Loucy (cell line): ENCODE measurements around the gene NBPF11.
"Not testable (repeated sequence)": the region's sequence is repeated elsewhere in the genome, so short reads cannot be mapped to it uniquely, and the experiment has no call there.

ENCODE experiments used
- H2AFZ ChIP-seq: fragments of 200-600 bp; sonication (generic); 2 replicates; pipeline ENCODE4 v1.6.0; 2016; ENCODE audit warnings: antibody characterized with exemption, mild to moderate bottlenecking, low read length, moderate library complexity
- H3F3A ChIP-seq: fragments of 200-600 bp; 2 replicates; pipeline ENCODE4 v1.6.0; 2016; ENCODE audit warnings: antibody characterized with exemption, low read depth, mild to moderate bottlenecking
- H3K27me3 ChIP-seq: fragments of 200-600 bp; sonication (generic); 2 replicates; pipeline ENCODE4 v1.6.1; 2014; ENCODE audit warnings: low read length, mild to moderate bottlenecking; ENCODE audit not compliant: insufficient read depth, poor library complexity, severe bottlenecking
- H3K36me3 ChIP-seq: fragments of 200-600 bp; sonication (generic); 2 replicates; pipeline ENCODE4 v1.6.1; 2016; ENCODE audit warnings: low read length; ENCODE audit not compliant: insufficient read depth
- H3K4me1 ChIP-seq: fragments of 200-600 bp; sonication (generic); 2 replicates; pipeline ENCODE4 v1.5.1; 2014; ENCODE audit warnings: low read length, mild to moderate bottlenecking; ENCODE audit not compliant: insufficient read depth, poor library complexity, severe bottlenecking
- H3K4me2 ChIP-seq: fragments of 200-600 bp; sonication (generic); 2 replicates; pipeline ENCODE4 v1.6.0; 2014; ENCODE audit warnings: antibody characterized with exemption, low read length, low read depth, mild to moderate bottlenecking; ENCODE audit not compliant: poor library complexity, severe bottlenecking
- H3K4me3 ChIP-seq: fragments of 200-600 bp; sonication (generic); 2 replicates; pipeline ENCODE4 v1.5.1; 2014; ENCODE audit warnings: low read length, mild to moderate bottlenecking, mixed read lengths; ENCODE audit not compliant: poor library complexity, severe bottlenecking
- H3K79me2 ChIP-seq: fragments of 200-600 bp; sonication (generic); 2 replicates; pipeline ENCODE4 v1.6.1; 2014; ENCODE audit warnings: low read length; ENCODE audit not compliant: insufficient read depth
- H3K9ac ChIP-seq: fragments of 200-600 bp; sonication (generic); 2 replicates; pipeline ENCODE4 v1.6.0; 2014; ENCODE audit warnings: mild to moderate bottlenecking, low read depth, low read length, moderate library complexity; ENCODE audit not compliant: poor library complexity, severe bottlenecking
- H3K9me2 ChIP-seq: fragments of 200-600 bp; sonication (generic); replicated peaks from 2 replicates; pipeline ENCODE4 v1.6.1; 2016; ENCODE audit warnings: low read depth, low read length, mixed read lengths
- H3K9me3 ChIP-seq: fragments of 200-600 bp; sonication (generic); 2 replicates; pipeline ENCODE4 v1.6.1; 2014; ENCODE audit warnings: mild to moderate bottlenecking, antibody characterized with exemption, low read length, low read depth; ENCODE audit not compliant: insufficient read depth
- H4K20me1 ChIP-seq: fragments of 200-600 bp; sonication (generic); 2 replicates; pipeline ENCODE4 v1.6.0; 2014; ENCODE audit warnings: antibody characterized with exemption, low read length, mild to moderate bottlenecking; ENCODE audit not compliant: insufficient read depth, poor library complexity, severe bottlenecking
- TF ChIP-seq, protein P1 (sequence below): fragments of 200-600 bp; sonication (generic); conservative IDR thresholded peaks from 2 replicates; pipeline ENCODE4 v1.5.1; 2014; ENCODE audit warnings: mild to moderate bottlenecking, antibody characterized with exemption, low read length

Gene NBPF11

DNA sequence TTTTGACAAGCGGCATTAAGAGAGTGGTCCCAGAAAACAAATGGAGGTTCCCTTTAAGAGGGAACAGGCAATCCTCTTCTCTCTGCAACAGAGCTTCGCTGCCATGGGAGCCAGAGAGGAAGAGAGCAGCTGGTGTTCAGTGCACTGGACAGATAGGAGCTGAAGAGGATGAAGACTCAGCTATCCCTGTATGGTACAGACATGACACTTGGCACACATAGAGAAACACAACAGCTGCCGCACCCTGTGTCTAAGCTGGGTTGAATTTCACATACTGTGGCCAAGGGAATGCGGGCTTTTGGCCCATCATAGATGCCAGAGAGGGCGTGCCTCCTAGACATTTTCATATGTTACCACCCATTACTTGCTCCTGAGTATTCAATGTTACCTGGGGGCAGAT, 29.7 kb downstream of the NBPF11 start:
- not testable (repeated sequence) for H4K20me1 ChIP-seq, H3K36me3 ChIP-seq, H3K9ac ChIP-seq, H3K4me2 ChIP-seq, H3K79me2 ChIP-seq, H3F3A ChIP-seq, H3K9me3 ChIP-seq, H3K9me2 ChIP-seq, H3K4me3 ChIP-seq, H3K27me3 ChIP-seq, H3K4me1 ChIP-seq, H2AFZ ChIP-seq

DNA sequence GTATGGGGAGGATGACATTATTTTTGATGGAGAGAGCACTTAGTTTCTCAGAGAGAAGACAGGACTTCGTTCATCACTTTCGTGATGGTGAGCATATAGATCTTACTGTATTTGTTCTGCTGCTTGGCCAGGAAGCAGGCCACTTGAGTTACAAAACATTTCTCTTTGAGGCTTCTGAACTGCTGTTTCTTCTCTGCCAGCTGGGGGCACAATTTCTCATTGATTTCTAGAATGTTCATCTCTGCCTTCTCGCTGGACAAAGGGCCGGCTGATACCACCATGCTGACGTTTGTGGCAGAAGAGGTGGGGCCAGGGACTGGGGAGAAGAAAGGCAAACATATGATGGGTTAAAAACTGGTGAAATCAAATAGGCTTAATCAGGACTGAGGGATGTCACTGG, 31.7 kb downstream of the NBPF11 start:
- not testable (repeated sequence) for H4K20me1 ChIP-seq, H3K9ac ChIP-seq, H3K79me2 ChIP-seq, H3K9me3 ChIP-seq, H3K4me2 ChIP-seq, H3K27me3 ChIP-seq, H3K4me1 ChIP-seq, H2AFZ ChIP-seq, H3F3A ChIP-seq, H3K9me2 ChIP-seq, H3K4me3 ChIP-seq, H3K36me3 ChIP-seq
- TF ChIP-seq, protein P1, sequence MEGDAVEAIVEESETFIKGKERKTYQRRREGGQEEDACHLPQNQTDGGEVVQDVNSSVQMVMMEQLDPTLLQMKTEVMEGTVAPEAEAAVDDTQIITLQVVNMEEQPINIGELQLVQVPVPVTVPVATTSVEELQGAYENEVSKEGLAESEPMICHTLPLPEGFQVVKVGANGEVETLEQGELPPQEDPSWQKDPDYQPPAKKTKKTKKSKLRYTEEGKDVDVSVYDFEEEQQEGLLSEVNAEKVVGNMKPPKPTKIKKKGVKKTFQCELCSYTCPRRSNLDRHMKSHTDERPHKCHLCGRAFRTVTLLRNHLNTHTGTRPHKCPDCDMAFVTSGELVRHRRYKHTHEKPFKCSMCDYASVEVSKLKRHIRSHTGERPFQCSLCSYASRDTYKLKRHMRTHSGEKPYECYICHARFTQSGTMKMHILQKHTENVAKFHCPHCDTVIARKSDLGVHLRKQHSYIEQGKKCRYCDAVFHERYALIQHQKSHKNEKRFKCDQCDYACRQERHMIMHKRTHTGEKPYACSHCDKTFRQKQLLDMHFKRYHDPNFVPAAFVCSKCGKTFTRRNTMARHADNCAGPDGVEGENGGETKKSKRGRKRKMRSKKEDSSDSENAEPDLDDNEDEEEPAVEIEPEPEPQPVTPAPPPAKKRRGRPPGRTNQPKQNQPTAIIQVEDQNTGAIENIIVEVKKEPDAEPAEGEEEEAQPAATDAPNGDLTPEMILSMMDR: 0 out of 2 replicates have a peak, but pooled peaks have one; percentile 24

DNA sequence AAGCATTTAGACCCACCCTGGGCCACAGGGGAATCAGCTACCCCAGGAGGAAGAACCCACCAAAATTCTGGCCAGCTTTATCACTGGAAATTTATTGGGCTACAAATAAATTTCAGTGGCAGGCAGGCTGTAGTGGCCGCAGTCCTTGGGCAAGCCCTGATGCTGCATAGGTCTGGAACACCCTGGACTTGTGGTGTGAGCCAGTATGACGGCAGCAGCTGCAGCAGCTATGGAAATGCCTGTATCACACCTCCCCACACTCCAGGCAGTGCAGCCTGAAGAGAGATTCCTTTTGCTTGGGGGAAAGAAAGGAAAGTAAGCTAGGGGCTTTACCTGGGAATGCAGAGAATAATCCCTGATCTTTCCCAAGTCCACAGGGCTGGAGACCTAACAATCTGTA, 56.3 kb downstream of the NBPF11 start:
- not testable (repeated sequence) for H3F3A ChIP-seq, H3K27me3 ChIP-seq, H3K4me1 ChIP-seq, H4K20me1 ChIP-seq, H3K4me2 ChIP-seq, H3K4me3 ChIP-seq, H2AFZ ChIP-seq, H3K9ac ChIP-seq, H3K9me2 ChIP-seq, H3K36me3 ChIP-seq, H3K79me2 ChIP-seq, H3K9me3 ChIP-seq

DNA sequence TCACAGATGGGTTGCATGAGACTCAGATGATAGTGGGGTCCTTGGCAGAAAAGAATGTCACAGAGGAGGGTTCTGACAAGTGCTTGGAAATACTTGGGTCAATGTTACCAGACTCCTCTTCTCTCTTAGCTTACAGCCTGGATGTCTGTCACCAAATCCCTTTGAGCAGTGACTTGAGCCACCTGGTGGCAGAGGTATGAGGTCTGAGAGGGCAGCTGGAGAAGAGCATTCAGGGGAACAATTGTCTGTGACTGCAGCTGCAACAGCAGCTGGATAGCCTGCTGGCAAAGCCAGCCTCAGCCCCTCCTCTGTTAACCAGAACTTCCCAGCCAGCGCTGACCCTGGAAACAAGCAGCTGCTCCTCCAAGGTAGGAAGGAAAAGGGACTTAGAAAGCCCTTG, 65.9 kb downstream of the NBPF11 start:
- H3K79me2 ChIP-seq, H3K4me1 ChIP-seq, H3K4me2 ChIP-seq, H3K4me3 ChIP-seq, H3K9me2 ChIP-seq, H3K27me3 ChIP-seq, H3K9me3 ChIP-seq, H4K20me1 ChIP-seq, H3F3A ChIP-seq, H3K36me3 ChIP-seq, H2AFZ ChIP-seq, H3K9ac ChIP-seq: not testable (repeated sequence)

DNA sequence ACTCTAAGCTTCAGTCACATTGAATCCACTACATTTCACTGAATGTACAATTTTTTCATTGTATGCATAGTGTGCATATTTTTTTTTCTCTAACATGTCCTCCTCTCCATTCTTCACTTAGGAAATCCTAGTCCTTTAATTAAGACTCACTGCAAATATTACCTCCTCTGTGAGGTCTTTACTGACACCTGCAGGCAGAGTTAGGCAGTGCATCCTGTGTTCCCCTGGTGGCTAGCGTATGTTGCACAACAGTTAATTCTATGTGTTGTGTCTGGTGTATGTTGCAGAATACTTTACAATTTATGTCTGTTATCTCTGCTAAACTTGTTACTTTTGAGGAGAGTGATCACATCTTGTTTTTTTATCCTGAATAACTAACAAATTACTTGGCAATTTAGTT, 70.9 kb downstream of the NBPF11 start:
- H3F3A ChIP-seq, H3K9ac ChIP-seq, H3K36me3 ChIP-seq, H4K20me1 ChIP-seq, H3K27me3 ChIP-seq, H2AFZ ChIP-seq, H3K4me3 ChIP-seq, H3K9me3 ChIP-seq, H3K4me1 ChIP-seq, H3K79me2 ChIP-seq, H3K9me2 ChIP-seq, H3K4me2 ChIP-seq: not testable (repeated sequence)

DNA sequence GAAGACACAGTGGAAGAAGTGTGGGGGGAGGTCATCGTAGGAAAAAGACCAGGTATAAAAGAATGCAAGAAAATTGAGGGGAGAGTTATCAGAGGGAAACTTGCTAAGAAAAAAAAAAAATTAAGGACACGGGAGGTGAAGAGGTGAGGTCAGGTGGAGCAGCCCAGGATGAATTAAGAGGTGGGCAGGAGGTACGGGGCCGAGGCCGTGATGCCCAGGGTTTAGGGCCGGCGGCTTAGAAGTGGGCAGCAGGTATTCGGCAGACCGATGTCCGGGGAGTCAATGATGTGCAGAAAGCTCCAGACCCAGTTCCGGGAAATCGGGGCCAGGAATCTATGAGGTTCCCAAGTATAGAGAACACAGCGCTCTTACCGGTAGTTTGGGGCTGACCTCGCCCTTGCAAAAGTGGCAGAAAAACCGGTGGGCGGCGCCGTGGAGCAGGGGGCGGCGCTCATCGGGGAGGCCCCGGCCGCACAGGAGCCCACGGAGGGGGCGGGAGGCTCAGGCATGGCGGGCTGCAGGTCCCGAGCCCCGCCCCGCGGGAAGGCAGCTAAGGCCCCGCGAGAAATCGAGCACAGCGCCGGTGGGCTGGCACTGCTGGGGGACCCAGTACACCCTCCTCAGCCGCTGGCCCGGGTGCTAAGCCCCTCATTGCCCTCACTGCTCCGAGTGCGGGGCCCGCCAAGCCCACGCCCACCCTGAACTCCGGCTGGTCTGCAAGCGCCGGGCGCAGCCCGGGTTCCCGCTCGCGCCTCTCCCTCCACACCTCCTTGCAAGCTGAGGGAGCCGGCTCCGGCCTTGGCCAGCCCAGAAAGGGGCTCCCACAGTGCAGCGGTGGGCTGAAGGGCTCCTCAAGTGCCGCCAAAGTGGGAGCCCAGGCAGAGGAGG, 73.2 kb downstream of the NBPF11 start:
- H3K9ac ChIP-seq: not testable (repeated sequence)

DNA sequence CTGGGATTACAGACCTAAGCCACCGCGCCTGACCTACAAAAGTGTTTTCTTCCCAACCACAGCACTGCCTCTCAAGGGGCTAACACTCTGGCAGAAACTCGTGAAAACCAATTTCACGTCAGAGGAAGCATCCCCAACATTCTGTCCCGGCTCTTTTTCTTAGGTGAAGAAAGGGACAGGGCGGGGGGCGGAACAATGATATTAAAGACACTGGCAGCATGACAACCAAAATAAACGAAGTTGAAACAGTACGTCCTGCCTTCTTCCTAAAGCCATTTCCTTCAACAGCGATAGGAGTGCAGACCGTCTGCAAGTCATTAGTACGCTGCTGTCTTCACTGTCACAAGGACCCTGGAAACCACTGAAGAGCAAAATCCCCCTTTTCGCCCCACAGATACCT, 74.0 kb downstream of the NBPF11 start:
- not testable (repeated sequence) for H3K9ac ChIP-seq, H3K27me3 ChIP-seq, H3K4me2 ChIP-seq, H4K20me1 ChIP-seq, H3K79me2 ChIP-seq, H3K36me3 ChIP-seq, H3K4me3 ChIP-seq, H3K4me1 ChIP-seq, H3F3A ChIP-seq, H3K9me2 ChIP-seq, H2AFZ ChIP-seq, H3K9me3 ChIP-seq

More for the DNA sequence above, 73.2 kb downstream of the NBPF11 start:
- not testable (repeated sequence) for H3K9me2 ChIP-seq, H2AFZ ChIP-seq, H3F3A ChIP-seq, H3K9me3 ChIP-seq, H3K4me1 ChIP-seq, H3K27me3 ChIP-seq, H3K79me2 ChIP-seq, H3K4me3 ChIP-seq, H3K4me2 ChIP-seq, H3K36me3 ChIP-seq, H4K20me1 ChIP-seq
